HG02763 (cell line): ENCODE measurements around the gene FAM156A.
A peak's percentile ranks its signal among the peaks of the same experiment; 100 is the strongest.
"Not testable (repeated sequence)": the region's sequence is repeated elsewhere in the genome, so short reads cannot be mapped to it uniquely, and the experiment has no call there.

ENCODE experiments used
- ATAC-seq: cut with Tn5 transposase; IDR thresholded peaks from one replicate; pipeline ENCODE4 v1.9.1; 2021; ENCODE audit warnings: mild to moderate bottlenecking, moderate library complexity; ENCODE audit not compliant: unreplicated experiment

The FAM156A gene, protein sequence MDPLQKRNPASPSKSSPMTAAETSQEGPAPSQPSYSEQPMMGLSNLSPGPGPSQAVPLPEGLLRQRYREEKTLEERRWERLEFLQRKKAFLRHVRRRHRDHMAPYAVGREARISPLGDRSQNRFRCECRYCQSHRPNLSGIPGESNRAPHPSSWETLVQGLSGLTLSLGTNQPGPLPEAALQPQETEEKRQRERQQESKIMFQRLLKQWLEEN

DNA sequence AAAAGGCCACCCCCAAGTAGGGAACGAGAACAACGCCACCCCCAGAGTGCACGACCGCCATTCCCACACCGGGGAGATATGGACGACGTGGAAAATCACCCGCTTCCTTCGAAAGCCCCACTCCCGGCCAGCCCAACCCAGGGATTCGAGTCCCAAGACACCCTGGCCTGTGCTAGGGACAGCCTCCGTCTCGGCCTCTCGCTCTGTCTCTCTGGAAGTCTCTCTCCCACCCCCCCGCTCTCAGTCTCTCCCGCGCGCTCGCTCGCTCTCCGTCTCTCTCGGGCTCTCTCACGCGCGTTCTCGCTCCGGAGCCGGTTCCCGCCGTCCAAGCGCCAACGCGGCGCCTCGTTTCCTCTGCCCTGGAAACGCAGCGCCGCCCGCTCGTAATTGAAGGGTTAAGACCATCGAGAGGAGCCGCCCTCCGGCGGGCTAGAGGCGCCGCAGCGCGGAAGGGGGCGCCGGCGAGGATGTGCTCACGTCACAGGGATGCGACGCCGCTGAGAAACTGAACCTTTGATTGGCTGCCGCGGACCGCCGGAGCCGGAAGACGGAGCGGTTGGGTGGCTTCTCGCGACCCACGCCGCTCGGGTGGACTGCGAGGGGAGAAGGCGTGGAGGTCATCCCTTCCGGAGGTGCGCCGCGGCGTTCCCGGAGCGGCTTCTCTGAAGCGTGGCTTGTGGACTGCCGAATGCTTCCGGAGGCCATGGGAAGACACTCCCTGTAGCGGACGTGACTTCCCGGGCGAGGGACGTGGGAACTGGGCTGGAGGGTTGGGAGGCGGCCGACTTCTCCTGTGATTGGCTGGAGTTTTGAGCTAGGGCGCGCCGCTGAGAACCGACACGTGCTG is at the start of gene FAM156A:
Gene FAM156A, minus strand, starts transcription at position 406 of the 847 bp plus-strand sequence. CDS start 9,930 bp downstream, outside the sequence.
- ATAC-seq: peak; percentile 84

DNA sequence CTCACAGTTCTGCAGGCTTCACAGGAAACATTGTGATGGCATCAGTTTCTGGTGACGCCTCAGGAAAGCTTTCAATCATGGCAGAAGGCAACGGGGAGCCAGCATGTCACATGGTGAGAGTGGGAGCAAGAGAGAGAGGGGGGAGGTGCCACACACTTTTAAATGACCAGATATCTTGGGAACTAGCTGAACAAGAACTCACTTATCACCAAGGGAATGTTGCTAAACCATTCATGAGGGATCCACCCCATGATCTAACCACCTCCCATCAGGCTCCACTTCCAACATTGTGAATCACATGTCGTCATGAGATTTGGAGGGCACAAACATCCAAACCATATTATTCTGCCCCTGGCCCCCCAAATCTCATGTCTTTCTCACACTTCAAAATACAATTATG is 47.0 kb upstream of the FAM156A start:
- ATAC-seq: no peak

DNA sequence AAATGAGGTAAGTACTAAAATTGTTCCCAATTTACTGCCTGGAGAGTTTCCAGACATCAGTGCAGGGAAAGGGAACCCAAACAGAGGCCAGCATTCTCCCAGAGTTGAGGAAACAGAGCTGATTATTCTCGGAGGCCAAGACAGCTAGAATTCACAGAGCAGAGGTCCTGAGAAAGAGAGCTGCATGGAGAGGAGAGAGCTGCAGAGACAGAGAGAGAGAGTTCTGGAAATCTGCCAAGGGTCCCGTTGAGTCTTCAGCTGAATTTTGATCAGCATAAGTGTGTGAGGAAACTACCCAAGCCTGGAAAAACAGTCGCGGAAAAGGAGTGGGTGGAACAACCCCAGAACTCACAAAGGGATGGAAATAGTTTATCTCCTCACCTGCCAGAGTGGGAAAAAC is 46.5 kb upstream of the FAM156A start:
- ATAC-seq: no peak

DNA sequence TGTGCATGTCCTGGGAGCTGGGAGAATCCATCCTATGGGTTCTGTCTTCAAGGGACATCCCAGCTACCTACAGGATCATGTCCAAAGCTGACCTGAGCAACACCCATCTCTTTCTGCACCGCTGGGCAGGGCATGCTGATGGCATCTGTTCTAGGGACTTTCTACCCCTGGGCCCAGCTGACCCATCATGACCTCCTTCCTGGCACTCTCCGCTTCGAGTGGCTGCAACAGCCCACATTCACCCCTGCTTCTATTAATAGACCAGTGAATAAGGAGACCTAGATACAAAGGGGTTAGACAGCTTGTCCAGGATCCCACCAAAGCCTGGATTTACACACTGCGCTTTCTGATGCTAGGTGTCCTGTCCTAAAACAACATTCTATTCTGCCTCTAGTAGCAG is 45.7 kb upstream of the FAM156A start:
- no peak for ATAC-seq

DNA sequence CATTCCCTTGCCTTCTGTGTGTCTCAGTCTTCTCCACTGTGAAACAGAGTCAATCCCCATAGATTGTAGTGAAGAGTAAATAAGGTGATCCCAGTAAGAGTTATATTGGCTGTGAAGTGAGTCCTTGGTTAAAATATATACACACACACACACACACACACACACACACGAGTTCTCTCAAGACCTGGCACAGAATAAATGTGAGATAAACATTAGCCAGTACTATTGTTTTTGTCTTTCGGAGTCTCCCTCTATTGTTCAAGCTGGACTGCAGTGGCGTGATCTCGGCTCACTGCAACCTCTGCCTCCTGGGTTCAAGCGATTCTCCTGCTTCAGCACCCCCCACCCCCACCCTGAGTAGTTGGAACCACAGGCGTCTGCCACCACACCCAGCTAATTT is 44.8 kb upstream of the FAM156A start:
- no peak for ATAC-seq

DNA sequence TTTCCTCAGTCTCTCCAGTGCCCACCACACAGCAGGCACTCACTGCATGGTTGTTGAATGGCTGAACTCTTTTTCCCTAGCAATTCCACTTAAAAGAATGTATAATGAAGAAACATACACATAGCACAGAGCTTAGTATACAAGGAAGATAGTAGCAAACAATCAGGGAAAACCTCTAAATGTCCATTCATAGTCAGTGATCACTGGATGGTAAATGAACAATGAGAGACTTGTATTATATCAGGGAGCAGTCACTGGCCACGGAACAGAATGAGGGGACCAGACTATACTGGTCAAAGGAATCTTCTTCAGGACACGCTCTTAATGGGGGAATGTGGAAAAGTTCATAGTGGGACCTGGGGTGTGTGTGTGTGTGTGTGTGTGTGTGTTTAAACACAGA is 43.6 kb upstream of the FAM156A start:
- ATAC-seq: no peak

DNA sequence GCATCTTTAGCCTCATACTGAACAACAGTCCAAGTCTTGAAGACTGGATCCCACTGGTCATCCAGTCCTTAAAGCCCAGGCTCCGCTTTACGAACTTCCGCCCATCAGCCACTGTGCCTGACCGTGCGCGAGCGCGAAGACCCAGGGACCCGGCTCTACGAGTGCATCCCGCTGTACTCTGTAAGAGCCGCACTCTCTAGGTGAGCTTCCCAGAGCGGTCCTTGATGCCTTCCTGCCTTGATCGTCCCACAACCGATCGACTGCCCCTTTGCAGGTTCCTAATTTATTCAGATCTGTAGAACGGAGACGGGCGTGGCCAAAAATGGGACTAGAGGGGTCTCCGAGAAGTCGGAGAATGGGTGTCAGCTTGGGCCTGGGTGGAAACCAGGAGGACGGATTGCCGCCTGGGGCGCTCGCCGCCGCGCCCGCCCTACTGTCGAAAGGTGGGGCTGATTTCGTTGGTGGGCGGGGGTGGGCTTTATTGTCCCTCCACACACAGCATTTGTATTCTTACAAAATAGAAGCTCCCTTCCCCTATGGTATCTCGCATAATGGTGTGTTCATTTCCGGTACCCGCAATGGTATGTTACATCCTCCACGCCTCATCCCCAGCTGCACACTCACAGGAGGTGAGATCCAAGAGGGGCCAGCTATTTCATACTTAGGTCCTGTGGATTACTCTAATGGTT is 42.3 kb upstream of the FAM156A start:
- ATAC-seq: no peak

DNA sequence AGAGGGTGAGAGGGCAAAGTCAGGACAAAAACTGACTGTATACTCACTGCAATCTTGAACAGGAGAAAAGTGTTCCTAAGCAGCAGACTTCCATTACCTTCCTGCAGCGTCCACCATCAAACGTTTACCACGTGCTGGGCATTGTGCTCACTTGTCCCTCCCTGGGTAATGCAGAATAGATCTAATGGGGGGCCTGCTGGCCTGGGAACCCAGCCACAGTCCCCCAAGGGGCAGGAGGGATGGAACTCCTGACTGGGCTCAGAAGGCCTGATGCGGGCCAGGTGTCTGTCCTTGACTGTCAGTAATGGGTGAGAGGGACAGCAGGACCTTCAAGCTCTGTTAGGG is 37.6 kb upstream of the FAM156A start:
- no peak for ATAC-seq

DNA sequence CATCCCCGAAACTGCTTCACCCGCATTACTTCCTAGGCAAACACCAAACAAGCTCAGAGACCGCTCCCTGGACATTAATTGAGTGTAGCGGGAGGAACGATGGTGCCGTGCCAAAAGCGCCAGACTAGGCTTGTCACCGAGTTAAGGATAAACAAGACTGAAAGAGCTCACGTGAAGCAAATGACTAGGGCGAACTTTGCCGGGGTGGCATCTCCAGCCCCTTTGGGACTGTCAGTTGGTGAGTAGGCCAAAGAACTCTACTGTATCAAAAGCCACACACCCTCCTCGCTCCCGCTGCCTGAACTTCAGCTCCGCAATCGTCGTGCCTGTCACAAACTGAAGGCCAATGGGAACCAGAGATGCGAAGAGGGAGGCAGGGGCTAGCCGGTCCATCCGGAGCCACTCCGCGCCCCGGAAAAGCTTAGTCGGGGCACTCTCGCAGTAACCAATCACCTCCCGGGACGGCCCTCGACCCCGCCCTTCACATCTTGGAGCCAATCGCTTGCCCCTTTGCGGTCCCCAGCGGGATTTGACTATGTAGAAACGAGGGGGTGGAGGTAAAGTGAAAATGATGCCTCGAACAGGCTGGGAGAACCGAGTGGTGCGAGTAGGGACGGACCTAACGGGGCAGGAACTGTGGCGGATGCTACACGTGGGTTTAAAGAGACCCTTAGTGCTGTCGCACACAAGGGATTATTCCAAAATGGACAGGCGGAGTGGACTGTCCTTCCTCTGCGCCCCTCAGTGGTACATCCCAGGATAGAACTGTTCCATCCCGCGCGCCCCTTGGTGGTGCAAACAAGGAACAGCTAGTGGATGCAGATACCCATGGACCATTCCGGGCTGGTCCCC is 37.0 kb upstream of the FAM156A start:
- ATAC-seq: peak; percentile 98

DNA sequence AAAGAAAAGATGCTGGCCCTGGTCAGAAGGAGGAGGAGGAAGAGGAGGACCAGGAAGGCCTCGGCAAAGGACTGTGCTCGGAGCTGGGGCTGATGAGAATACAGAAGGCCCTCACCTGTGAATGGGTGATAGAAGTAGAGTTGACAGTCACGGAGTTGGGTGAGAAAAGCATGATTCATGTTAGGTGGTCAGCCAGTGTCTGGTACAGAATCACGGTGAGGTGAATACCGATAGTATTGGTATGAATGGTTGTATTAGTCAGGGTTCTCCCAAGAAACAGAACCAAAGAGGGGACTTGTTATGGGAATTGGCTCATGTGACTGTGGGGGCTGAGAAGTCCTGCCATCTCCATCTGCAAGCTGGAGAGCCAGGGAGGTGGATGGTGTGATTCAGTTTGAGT is 32.5 kb upstream of the FAM156A start:
- ATAC-seq: no peak

DNA sequence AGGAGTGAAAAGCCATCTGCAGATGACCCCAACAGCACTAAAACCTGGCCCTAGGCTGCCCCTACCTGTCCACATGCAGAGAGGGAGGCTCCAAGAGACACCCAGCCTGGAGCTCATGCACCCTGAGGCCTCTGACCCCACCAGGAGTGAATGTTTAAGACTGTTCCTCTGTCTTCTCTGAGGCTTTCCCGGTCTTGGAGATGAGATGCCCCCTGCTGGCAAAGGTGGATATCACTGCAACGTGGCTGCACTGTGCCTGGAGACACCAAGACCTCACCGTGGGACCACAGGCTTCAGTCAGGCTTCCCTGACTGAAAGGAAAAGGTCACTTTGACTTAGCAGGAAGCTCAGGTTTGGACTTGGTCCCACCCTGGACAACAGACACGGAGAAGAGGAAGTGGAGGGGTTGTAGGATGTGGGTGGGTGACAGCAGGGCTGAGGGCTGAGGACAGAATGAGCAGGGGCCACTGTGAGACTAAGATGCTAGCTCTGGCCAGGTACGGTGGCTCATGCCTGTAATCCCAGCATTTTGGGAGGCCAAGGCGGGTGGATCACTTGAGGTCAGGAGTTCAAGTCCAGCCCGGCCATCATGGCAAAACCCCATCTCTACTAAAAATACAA is 31.8 kb upstream of the FAM156A start:
- peak; percentile 85 for ATAC-seq

DNA sequence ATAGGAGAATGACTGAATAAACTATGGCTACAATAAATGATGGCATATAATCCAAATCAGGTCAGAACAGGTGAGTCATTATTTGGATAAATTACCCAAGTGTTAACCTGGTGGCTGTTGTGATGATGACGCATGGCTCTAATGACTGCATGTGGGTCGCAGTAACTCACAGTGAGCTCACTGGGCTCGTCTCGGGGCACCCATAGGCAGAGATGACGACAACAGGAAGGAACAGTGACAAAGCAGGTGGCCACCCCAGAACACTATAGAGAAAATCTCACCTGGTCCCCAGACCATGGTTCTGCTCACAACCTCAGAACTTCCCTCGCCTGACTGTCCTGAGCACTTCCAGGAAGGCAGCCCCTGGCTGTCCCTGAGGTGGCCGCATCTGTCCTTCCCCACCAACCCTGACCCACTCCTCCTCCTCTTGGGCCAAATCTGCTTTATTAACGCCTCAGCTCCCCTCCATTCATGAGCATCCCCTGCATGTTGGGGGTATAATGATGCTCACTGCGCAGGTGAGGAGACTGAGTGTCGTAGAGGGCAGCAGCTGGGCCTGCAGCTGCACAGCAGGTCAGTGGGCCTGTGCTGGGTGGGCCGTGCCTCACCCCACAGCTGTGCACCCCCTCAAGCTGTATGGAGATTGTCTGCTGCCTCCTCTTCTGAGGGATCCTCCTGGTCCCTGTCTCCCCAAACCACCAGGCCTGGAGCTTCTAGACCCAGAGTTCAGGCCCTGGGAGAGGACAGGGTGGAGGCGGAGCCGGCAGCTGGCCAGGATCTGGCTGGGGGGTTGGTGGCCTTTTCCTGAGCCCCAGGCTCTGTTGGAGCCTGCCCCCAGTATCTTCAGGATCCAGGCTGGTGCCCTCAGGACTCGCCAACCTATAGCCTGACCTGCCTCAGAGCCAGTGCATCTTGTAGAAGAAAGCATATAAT is 30.9 kb upstream of the FAM156A start:
- ATAC-seq: no peak

DNA sequence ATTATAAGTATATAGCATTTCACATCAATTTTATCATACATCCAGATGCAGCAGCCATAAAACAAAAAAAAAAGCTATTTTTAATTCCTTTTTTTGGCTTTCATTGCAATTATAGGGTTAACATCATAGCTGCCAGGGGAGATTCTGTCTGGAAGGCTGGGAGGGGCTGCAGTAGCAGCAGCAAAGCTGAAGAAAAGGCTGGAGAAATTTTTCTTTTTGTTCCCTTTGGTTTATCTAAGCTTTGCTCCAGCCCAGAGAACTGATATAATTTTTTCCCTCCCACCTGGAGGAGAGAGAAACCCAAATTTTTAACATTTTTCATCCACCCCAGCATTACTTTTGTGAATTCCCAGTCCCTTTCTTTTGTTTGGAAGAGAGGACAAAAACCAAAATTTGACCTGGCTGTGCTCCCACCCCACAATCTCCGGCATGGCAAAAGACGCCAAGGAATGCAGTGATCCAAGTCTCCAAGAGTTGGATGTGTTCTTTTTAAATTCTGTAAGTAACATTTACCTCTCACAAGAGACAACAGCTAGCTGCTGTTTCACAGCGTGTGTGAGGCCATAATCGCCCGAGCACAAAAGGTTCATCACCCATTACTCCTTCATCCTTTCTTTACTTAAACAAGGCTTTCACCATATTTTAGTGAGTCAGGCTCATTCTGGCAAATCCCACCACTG is 25.1 kb upstream of the FAM156A start:
- no peak for ATAC-seq

DNA sequence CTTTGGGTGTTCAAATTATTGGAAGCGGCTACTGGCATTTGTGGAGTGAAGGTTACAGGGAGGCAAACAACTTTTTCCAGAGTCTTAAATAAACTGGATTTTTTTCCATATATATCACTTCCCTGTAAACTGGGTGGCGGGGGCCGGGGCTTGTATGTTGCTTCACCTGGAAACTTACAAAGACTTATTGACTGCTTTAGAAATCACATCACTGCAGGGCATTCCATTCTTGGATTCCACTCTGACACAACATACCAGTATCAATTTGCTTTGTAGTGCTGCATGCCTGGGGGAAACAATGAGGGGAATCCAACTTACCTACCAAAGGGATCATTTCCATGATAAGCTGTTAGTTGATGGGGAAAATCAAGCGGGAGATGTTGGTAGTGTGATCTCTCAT is 21.7 kb upstream of the FAM156A start:
- ATAC-seq: no peak

DNA sequence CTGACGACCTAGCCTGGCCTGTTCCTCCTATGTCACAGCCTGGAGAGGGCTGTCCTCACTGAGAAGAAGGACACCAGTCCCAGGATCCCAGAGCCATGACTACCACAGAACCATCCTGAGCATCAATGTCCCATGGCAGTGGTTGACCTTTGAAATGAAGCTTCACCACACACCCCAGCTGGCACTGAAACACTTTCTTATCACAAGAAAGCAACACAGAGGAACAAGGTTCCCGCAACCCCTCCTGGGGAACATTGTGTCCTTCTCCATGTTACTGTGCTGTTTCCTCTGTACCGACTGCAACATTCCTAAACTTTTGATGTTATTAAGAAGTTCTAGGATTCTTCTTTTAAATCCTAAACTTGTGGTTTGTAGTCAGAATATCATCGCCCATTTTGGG is 21.2 kb upstream of the FAM156A start:
- no peak for ATAC-seq

DNA sequence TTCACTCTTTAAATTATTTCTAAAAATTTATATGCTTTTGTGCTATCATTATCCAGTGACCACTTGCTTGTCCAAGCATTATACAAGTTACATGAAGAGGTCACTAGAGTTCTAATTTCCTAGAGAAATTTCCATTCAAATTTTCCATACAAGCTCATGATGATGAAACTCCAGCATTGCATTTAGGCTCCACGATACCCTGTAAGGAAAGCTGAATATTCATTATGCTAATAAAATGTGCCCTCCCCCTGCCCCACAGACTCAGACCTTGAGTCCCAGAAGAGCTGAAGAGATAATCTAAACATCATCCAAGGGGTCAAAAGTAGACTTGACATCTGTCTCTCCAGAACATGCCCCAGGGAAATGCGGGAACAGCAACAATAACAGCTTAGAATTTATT is 19.6 kb upstream of the FAM156A start:
- no peak for ATAC-seq

DNA sequence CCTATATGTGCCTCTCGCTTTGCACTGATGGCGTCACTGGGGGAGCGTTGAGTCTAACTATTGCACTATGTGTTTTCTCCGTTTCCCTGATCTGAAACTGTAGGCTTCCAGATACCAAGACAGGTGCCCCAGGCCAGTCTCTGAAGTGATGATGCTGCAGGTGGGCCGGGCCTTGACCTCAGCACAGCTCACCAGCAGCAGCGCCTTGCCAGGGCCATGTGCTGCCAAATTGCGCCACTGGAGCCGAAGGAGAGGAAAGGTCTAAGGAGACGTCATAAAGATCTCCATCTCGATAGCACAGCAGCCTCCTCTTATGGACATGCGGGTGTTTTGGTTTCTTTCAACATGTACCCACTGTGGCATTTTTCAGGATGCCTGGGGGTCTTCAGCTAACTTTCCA is 17.3 kb upstream of the FAM156A start:
- ATAC-seq: not testable (repeated sequence)

DNA sequence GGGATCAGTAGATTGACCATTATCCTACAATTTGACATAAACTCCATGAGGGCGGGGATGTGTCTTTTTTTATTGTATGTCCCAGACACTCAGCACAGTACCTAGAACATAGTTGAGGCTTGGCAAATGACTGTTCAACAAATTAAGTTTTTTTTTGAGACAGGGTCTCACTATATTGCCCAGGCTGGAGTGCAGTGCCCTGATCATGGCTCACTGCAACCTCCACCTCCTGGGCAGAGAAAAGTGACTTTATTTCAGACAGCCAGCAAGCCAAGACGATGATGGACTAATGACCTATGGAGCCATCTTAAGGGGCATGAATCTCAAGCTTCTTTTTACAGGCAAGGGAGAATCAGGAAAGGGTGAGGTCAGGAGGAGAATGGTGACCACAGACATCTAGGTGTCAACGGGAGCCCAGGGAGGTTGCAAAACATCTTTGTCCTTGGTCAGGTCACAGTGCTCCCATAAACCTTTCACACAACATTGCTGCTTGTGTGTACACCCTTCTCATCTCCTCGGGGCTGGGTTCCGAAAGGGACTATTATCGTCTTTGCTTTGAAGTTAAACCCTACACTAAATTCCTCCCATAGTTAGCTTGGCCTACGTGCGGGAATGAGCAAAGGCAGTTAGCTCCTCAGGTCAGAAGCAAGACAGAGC is 16.1 kb upstream of the FAM156A start:
- ATAC-seq: not testable (repeated sequence)
